Natural killer cell treated with Interleukin-12 subunit alpha and Interleukin-12 subunit beta and Interleukin-15 and Interleukin-18, amount 100 ng/mL, for 72 hours (primary cell): ENCODE results near the gene SPATA25. TPM values are rescaled to one million over a fixed set of nuclear protein-coding genes. Genes with fewer than 3 reads are reported as not detected.
A peak's percentile ranks its signal among the peaks of the same experiment; 100 is the strongest.

Experiments used
- ATAC-seq, 2 donors: fragments of 150-1000 bp; cut with Tn5 transposase in 1 of 2; sonication (Bioruptor Pico), chemical (Tn5 transposase) in 1 of 2; 2 replicates each; pipeline ENCODE4 v1.10.0; 2021
- DNase-seq: peaks from one replicate; pipeline ENCODE4 v3.0.0; 2022; ENCODE audit warnings: low spot score
- H3K27ac Mint-ChIP-seq, 2 donors: 1 replicate in 1 of 2; 2 replicates in 1 of 2; pipeline ENCODE4 v1.8.0; 2022; ENCODE audit warnings: mixed read lengths in 2 of 2, mild to moderate bottlenecking in 1 of 2, moderate library complexity in 1 of 2
- H3K27me3 Mint-ChIP-seq, 2 donors: 1 replicate in 1 of 2; 2 replicates in 1 of 2; pipeline ENCODE4 v1.8.0; 2022; ENCODE audit warnings: mixed read lengths in 2 of 2
- H3K36me3 Mint-ChIP-seq: one replicate; pipeline ENCODE4 v1.8.0; 2022; ENCODE audit warnings: mixed read lengths
- H3K4me1 Mint-ChIP-seq, 2 donors: 1 replicate in 1 of 2; 2 replicates in 1 of 2; pipeline ENCODE4 v1.8.0; 2022; ENCODE audit warnings: low read depth in 2 of 2, mixed read lengths in 2 of 2, mild to moderate bottlenecking in 1 of 2
- H3K4me3 Mint-ChIP-seq: one replicate; pipeline ENCODE4 v1.8.0; 2022; ENCODE audit warnings: mixed read lengths
- H3K9me3 Mint-ChIP-seq: 2 replicates; pipeline ENCODE4 v1.8.0; 2022; ENCODE audit warnings: mixed read lengths
- total RNA-seq, 2 donors: library from RNA; stranded (reverse); gene quantifications; one replicate each; pipeline ENCODE4 v1.2.3, GENCODE V29; 2022

SPATA25 gene
- total RNA-seq, 2 donors from 2014 or later: 1.0 TPM; not detected in 1

DNA sequence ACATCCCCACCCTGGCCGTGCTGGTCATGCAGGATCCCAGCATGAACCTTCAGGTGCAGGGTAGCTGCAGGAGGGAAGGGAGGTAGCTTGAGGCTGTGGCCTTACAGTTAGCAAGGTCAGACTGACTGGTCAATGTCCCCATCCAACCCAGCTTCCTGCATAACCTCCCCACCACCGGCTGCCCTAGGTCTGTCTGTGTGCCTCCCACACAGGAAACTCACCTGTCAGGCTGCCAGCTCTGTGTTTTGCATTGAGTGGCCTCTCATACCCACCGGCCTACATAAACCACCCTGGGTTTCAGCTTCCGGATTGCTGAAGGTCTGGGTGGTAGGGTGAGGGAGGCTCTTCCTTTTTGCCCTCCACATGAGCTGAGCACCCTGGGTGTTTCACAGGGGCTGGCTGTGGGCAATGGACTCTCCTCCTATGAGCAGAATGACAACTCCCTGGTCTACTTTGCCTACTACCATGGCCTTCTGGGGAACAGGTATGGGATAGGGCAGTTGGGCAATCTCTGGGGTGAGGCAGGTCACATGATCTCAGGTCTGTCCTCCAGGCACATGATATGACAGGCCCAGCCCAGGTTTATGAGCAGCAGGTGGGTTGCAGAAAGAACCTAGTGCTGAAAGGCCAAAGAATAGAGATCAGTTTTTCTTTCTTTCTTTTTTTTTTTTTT, 5.5 kb upstream of the SPATA25 start:
- peak overlapping the region; percentile 58 to 78 for H3K27ac Mint-ChIP-seq
- ATAC-seq (peak in 1 of 2 donors; percentile 6), DNase-seq (no peak)
- H3K9me3 Mint-ChIP-seq: no peaks in the 10 kb centered on the region
- no peaks in the 10 kb centered on the region for H3K27me3 Mint-ChIP-seq
- H3K36me3 Mint-ChIP-seq: no peaks in the 10 kb centered on the region
- H3K4me1 Mint-ChIP-seq: peaks cover 11% of the 10 kb centered on the region in 2 donors
- peak overlapping the region; percentile 89 for H3K4me3 Mint-ChIP-seq

DNA sequence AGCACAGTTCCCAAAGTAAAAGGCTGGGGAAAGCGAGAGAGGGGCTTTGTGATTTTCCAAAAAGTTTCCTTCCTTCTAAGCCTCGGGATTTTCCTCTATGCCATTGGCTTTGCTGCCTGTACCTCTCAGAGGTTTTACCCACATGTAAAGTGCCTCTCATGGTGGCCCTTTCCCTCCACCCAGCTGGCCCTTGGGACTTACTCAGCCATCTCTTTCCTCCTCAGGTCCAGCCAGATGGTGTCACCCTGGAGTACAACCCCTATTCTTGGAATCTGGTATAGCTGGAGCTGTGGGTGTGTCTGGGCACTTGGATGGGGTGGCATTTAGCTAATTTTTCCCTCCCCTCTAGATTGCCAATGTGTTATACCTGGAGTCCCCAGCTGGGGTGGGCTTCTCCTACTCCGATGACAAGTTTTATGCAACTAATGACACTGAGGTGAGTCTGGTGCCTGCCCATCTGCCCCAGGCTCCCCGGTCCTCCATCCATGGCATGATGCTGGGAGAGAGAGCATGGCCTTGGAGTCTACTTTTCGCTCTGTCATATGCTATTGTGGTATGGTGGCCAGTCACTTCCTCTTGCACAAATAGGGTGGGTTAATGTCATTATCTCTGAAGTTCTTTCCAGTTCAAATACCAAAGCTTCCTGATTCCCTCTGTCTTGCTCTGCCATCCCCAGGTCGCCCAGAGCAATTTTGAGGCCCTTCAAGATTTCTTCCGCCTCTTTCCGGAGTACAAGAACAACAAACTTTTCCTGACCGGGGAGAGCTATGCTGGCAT, 4.8 kb upstream of the SPATA25 start:
- no peak for DNase-seq
- no peaks in the 10 kb centered on the region for H3K36me3 Mint-ChIP-seq
- no peaks in the 10 kb centered on the region for H3K9me3 Mint-ChIP-seq
- peaks cover 11% of the 10 kb centered on the region in 2 donors for H3K4me1 Mint-ChIP-seq
- H3K4me3 Mint-ChIP-seq: peak overlapping the region; percentile 89
- ATAC-seq: no peak
- no peaks in the 10 kb centered on the region for H3K27me3 Mint-ChIP-seq
- H3K27ac Mint-ChIP-seq: peak overlapping the region; percentile 58 to 78

- H3K27me3 Mint-ChIP-seq: no peaks in the 10 kb centered on the region
- H3K4me3 Mint-ChIP-seq: peak within 1 kb of the TSS; percentile 89
- H3K36me3 Mint-ChIP-seq: no peaks in the 10 kb centered on the region
- H3K27ac Mint-ChIP-seq: peak within 1 kb of the TSS; percentile 58 to 78
- peaks cover 11% of the 10 kb centered on the region in 2 donors for H3K4me1 Mint-ChIP-seq
- no peaks in the 10 kb centered on the region for H3K9me3 Mint-ChIP-seq
- ATAC-seq: peak; percentile 84 to 88
- DNase-seq: peak; percentile 87
Measured at GRCh38 chr20:45890985-45891983, 3.9 kb upstream of the SPATA25 start, which contains the start of the genes CTSA and NEURL2. Gene CTSA (plus strand): TSS chr20:45891335. CDS start chr20:45891569, 234 bp downstream. Gene NEURL2 (minus strand): TSS chr20:45891208. CDS start chr20:45890991, 217 bp downstream.

DNA sequence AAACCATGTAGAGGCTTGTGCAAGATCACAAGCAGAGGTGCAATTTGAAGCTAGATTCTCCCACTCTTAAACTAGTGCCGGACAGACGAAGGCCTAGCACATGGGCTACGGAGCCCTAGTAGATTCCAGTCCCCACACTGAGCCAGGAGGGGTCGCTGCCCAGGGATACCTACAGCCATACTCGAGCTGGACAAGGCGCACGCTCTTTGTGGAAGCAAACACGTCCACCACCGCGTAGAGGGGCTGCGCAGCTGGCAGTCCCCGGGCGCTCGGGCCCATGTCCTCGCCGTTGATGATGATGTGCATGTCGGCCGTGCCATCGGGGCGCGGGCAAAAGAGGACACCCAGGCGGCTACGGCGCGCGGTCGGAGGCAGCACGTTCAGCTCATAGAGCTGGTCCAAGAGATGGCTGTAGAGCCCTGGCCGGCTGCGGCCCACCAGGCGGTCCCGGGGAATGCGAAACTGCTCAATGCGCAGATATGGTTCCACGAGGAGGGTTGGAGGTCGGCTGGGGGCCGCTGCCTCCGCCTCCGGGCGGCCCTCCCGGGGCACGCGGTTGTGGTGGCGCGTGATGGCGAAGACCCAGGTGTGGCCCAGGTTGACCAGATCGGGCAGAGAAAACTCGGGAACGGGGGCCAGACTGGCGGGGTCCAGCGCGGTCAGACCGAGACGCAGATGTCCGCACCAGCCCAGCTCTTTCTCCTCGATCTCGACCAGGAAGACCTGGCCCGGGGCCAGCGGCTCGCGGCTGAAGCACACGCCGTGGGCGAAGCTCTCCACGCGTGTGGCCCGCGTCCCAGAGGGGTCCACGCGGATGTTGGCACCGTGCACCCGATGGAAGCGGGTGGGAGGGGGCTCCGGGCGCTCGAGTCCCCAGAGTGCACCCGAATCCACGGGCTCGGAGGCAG, 2.9 kb upstream of the SPATA25 start:
- Mint-ChIP-seq H3K27ac (peak overlapping the region; percentile 58 to 77), H3K9me3 (no peaks in the 10 kb centered on the region), H3K27me3 (no peaks in the 10 kb centered on the region), H3K4me1 (peaks cover 11% of the 10 kb centered on the region in 2 donors), H3K36me3 (no peaks in the 10 kb centered on the region), H3K4me3 (peak overlapping the region; percentile 89)
- DNase-seq (no peak), ATAC-seq (peak; percentile 50 to 66)

DNA sequence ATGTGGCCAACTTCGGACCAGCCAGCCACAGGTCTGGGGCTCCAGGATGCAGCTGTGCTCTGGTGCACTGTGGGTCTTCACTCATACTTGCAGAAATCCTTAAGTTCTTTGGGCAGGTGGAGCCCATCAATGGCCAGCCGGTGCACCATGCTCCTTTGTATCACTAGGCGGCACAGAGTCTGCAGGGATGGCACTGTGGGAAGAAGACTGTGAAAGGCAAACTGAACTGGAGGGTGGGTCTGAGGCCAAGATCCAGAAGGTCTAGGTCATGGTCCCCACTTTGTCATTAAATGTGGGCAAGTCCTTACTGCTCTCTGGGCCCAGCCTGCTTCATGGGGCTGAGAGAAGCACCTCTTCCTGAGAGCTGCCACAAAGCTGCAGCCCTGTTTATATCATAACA, 1.3 kb upstream of the SPATA25 start:
- Mint-ChIP-seq H3K4me1 (peaks cover 11% of the 10 kb centered on the region in 2 donors), H3K9me3 (no peaks in the 10 kb centered on the region)

DNA sequence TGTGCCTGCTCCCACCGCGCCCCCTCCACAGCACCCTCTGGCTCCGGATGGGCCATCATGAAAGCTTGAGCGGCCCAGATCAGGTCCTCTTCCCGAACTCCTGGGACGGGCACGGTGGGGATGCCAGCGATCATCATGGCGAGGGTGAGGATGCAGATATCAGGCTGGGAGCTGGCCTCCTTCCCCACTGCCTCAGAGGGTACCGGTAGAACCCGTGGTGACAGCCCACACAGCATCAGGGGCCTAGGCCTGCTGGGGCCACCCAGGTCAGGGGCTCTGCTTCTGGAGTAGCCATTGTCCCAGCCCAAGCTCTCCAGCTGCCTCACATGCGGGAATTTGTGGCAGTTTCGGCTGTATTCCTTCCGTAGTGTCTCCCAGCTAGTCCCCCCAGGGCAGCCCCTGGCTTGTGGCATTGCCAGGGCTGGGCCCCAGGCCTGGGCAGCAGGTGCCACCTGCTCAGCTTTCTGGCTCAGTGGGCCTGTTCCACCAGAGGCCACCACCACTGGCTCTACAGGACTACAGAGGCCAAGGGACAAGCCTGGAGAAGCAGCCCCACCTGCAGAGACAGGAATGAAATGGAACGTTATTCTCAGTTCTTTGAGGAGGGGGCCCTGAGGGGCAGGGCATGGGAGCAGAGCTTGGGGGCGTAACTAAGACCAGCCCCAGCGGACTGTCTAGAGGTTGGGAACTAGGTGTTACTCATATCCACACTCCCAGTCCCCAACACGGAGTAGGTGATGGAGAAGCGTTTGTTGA, 654 bp downstream of the SPATA25 start:
- peaks cover 3 to 8% of the 10 kb centered on the region in 2 donors for H3K4me1 Mint-ChIP-seq
- ATAC-seq: no peak
- no peak overlapping the region for H3K4me3 Mint-ChIP-seq
- no peaks in the 10 kb centered on the region for H3K9me3 Mint-ChIP-seq
- no peak for DNase-seq
- no peaks in the 10 kb centered on the region for H3K36me3 Mint-ChIP-seq
- H3K27me3 Mint-ChIP-seq: peaks cover 4 to 5% of the 10 kb centered on the region in 2 donors
- H3K27ac Mint-ChIP-seq: no peak overlapping the region

More for the DNA sequence above, 1.3 kb upstream of the SPATA25 start:
- DNase-seq: no peak
- ATAC-seq: no peak
- Mint-ChIP-seq H3K27ac (no peak overlapping the region), H3K27me3 (no peaks in the 10 kb centered on the region), H3K4me3 (no peak overlapping the region), H3K36me3 (no peaks in the 10 kb centered on the region)

DNA sequence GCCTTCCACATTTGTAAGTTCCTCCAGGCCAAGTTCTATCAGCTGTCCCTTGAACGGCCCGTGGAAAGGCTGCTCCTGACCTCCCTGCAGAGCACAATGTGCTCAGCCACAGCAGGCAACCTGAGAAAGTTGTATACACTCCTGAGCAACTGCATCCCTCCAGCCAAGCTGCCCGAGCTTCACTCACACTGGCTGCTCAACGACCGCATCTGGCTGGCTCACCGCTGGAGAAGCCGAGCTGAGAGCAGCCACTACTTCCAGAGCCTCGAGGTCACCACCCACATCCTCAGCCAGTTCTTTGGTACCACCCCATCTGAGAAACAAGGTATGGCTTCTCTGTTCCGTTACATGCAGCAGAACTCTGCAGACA, 4.3 kb downstream of the SPATA25 start:
- H3K4me3 Mint-ChIP-seq: no peak overlapping the region
- no peaks in the 10 kb centered on the region for H3K36me3 Mint-ChIP-seq
- H3K27ac Mint-ChIP-seq: no peak overlapping the region
- H3K4me1 Mint-ChIP-seq: peaks cover 8 to 18% of the 10 kb centered on the region in 2 donors
- ATAC-seq (no peak), DNase-seq (no peak)
- peaks cover 4 to 5% of the 10 kb centered on the region in 2 donors for H3K27me3 Mint-ChIP-seq
- H3K9me3 Mint-ChIP-seq: no peaks in the 10 kb centered on the region

GRCh38 chr20:45882469-45883099, 4.8 kb downstream of the SPATA25 start:
- DNase-seq (no peak), ATAC-seq (no peak)
- Mint-ChIP-seq H3K9me3 (no peaks in the 10 kb centered on the region), H3K36me3 (no peaks in the 10 kb centered on the region), H3K27ac (no peak overlapping the region), H3K4me1 (peaks cover 8 to 18% of the 10 kb centered on the region in 2 donors), H3K4me3 (peak overlapping the region; percentile 57), H3K27me3 (peaks cover 4 to 5% of the 10 kb centered on the region in 2 donors)

DNA sequence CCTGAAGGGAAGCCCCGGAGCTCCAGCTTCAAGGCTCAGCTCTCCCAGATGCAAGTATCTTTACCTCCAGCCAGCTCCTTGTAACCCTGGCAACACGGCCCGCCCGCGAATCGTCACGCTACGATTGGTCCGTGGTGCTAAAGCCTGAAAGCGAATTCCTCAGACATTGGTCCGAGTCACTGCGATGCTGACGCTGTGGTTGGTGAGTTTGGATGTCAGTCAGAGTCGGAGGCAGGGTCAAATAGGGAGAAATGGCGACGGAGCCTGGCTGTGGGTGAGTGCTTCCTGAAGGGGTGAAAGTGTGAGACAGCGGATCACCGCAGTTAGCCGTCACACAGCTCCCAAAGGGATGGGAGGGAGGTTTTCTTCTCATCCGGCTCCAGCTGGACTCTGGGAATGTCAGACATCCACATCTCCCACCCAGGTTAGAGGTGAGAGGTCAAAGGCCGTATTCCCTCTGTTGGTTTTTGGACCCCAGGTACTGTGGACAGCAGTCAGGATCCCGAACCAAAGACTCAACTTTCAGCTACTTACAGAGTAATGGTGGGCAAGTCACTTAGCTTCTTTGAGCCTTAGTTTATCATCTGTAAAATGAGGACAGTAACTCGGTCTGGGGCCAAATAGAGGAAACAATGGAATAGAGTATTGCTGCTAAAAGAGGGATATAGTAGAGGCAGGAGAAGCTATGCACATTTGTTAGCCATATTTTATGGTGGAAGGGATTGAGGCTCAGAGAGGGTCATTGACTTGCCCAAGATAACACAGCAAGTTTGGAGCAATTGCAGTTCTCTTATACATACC, 6.2 kb downstream of the SPATA25 start, which contains the start of gene ZSWIM1:
TSS of gene ZSWIM1 (plus strand) at position 240 of the 801 bp plus-strand sequence. CDS start 1,366 bp downstream, outside the sequence.
- peak within 1 kb of the TSS; percentile 82 for H3K4me3 Mint-ChIP-seq
- H3K27me3 Mint-ChIP-seq: peaks cover 4 to 5% of the 10 kb centered on the region in 2 donors
- H3K4me1 Mint-ChIP-seq: peaks cover 8 to 18% of the 10 kb centered on the region in 2 donors
- no peaks in the 10 kb centered on the region for H3K36me3 Mint-ChIP-seq
- DNase-seq: peak; percentile 95
- peak within 1 kb of the TSS; percentile 20 to 51 for H3K27ac Mint-ChIP-seq
- H3K9me3 Mint-ChIP-seq: no peaks in the 10 kb centered on the region
- peak; percentile 99 for ATAC-seq

- Mint-ChIP-seq H3K27ac (no peak overlapping the region), H3K4me1 (peaks cover 8 to 18% of the 10 kb centered on the region in 2 donors), H3K27me3 (peaks cover 4 to 5% of the 10 kb centered on the region in 2 donors), H3K36me3 (no peaks in the 10 kb centered on the region), H3K4me3 (no peak overlapping the region), H3K9me3 (no peaks in the 10 kb centered on the region)
- ATAC-seq (no peak), DNase-seq (no peak)
Measured at GRCh38 chr20:45878076-45878761, 9.2 kb downstream of the SPATA25 start.
